Measurements from ENCODE around the gene PRDX5. TPM values are rescaled to one million over a fixed set of nuclear protein-coding genes. Genes with fewer than 3 reads are reported as not detected.

Gene PRDX5
- total and polyA plus RNA-seq, 9 of the 15 experiments (the other 6 are each of a cell fraction or from before 2014, with no cell fraction given): 40.8 to 327 (median 204) TPM

DNA sequence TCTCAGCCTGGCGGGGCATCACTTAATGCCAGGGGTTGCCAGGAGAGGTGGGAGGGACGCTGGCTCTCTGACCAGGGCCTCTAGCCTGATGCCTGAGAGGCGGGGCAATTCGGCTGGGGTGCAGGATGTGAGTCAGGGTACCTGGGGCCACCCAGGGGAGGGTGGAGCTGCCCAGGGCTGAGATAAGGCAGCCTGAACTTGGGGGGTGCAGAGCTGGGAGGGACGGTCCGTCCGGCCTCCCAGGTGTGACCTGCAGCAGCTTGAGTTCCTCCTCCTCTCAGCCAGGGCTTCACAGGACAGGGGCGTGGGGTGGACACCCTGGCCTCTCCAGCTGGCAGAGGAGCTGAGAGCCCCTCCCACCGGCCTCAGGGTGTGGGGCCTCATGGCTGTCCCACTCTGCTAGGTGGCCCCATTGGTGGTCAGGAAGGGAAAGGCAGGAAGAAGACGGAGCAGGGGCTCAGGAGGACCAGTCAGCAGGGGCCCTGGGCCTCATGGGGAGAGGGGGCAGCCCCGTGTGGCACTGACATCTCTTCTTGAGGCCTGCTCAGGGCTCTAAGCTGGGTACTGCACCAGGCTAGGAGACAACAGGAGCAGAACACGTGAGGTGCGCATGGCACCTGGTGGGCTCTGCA is 40.1 kb downstream of the PRDX5 start (continued):
- TF ChIP-seq, protein P1, sequence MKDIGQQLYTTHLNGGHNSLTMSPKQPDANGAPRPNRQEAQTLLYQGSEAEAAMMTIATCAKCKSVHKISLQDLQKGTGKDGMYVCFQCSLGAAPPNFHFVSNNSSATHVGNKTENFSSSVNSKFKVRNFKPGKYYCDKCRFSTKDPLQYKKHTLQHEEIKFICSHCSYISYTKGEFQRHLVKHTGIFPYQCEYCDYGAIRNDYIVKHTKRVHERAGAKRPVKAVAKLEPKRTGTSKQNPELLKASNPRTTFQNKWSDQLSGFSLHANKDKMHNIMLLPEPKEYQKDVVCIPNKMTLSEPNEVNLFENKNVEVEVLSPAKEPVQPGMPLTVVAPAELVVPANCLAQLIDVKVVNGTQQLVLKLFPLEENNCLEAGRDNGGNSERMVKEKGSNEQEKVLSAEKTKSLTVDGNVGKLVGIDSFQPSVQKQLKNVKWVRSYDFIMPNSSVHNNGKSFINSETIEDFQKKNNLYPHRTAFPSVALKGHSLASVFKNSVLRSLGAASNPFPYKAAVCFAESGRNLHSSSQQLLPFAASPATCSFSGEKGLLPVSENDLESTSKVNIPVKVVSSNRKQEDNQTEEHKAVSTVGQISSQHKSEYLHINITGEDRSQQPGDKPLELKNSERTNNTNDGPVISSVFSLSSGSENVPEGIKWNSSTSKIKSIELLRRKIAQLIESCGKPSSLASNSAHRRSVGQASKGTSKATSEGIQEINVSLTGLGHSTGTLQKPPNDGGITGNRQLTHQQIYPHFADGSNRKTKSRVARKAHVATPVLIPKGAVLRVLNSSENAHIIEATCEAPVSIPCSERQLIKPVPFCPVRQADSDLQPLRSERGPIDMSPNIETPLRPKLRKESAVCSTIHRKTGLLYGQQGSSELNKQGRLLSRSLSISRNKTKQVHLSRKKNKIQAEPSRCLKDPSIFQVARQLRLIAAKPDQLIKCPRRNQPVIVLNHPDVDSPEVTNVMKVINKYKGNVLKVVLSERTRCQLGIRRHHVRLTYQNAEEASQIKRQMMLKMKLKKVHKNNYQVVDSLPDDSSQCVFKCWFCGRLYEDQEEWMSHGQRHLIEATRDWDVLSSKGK (CRISPR knock-in tag; IDR thresholded peaks at IDR 0.05): no peak
- no peak for TF ChIP-seq ZKSCAN3 (CRISPR knock-in tag; IDR thresholded peaks at IDR 0.05)
- TF ChIP-seq BRD9 (IDR thresholded peaks at IDR 0.05; ENCODE audit: low read depth, partially characterized antibody): no peak
- TF ChIP-seq, protein P2, sequence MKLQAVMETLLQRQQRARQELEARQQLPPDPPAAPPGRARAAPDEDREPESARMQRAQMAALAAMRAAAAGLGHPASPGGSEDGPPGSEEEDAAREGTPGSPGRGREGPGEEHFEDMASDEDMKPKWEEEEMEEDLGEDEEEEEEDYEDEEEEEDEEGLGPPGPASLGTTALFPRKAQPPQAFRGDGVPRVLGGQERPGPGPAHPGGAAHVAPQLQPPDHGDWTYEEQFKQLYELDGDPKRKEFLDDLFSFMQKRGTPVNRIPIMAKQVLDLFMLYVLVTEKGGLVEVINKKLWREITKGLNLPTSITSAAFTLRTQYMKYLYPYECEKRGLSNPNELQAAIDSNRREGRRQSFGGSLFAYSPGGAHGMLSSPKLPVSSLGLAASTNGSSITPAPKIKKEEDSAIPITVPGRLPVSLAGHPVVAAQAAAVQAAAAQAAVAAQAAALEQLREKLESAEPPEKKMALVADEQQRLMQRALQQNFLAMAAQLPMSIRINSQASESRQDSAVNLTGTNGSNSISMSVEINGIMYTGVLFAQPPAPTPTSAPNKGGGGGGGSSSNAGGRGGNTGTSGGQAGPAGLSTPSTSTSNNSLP (IDR thresholded peaks at IDR 0.05; ENCODE audit: borderline replicate concordance, low read depth, low read length): no peak
- TF ChIP-seq ZBTB17 (CRISPR knock-in tag; IDR thresholded peaks at IDR 0.05): no peak
- peak; percentile 94 for TF ChIP-seq TFAP4 (CRISPR knock-in tag; IDR thresholded peaks at IDR 0.05; ENCODE audit: borderline replicate concordance)
- peak; percentile 26 for TF ChIP-seq SUPT5H (IDR thresholded peaks at IDR 0.05)
- no peak for TF ChIP-seq ZNF239 (CRISPR knock-in tag; IDR thresholded peaks at IDR 0.05)
- TF ChIP-seq NFRKB (IDR thresholded peaks at IDR 0.05; ENCODE audit: low read depth): no peak
- TF ChIP-seq, protein P3, sequence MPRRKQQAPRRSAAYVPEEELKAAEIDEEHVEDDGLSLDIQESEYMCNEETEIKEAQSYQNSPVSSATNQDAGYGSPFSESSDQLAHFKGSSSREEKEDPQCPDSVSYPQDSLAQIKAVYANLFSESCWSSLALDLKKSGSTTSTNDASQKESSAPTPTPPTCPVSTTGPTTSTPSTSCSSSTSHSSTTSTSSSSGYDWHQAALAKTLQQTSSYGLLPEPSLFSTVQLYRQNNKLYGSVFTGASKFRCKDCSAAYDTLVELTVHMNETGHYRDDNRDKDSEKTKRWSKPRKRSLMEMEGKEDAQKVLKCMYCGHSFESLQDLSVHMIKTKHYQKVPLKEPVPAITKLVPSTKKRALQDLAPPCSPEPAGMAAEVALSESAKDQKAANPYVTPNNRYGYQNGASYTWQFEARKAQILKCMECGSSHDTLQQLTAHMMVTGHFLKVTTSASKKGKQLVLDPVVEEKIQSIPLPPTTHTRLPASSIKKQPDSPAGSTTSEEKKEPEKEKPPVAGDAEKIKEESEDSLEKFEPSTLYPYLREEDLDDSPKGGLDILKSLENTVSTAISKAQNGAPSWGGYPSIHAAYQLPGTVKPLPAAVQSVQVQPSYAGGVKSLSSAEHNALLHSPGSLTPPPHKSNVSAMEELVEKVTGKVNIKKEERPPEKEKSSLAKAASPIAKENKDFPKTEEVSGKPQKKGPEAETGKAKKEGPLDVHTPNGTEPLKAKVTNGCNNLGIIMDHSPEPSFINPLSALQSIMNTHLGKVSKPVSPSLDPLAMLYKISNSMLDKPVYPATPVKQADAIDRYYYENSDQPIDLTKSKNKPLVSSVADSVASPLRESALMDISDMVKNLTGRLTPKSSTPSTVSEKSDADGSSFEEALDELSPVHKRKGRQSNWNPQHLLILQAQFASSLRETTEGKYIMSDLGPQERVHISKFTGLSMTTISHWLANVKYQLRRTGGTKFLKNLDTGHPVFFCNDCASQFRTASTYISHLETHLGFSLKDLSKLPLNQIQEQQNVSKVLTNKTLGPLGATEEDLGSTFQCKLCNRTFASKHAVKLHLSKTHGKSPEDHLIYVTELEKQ (CRISPR knock-in tag; IDR thresholded peaks at IDR 0.05): no peak
- TF ChIP-seq RERE (CRISPR knock-in tag; IDR thresholded peaks at IDR 0.05; ENCODE audit: borderline replicate concordance): no peak
- no peak; the same call in 1 of the 2 replicates for TF ChIP-seq TCF3 (CRISPR knock-in tag; IDR thresholded peaks at IDR 0.05)
